Fibroblast of lung (primary cell): ENCODE measurements around the gene YWHAG. TPM values are rescaled to one million over a fixed set of nuclear protein-coding genes. Genes with fewer than 3 reads are reported as not detected.
A peak's percentile ranks its signal among the peaks of the same experiment; 100 is the strongest.
"Not testable (repeated sequence)": the region's sequence is repeated elsewhere in the genome, so short reads cannot be mapped to it uniquely, and the experiment has no call there.

ENCODE experiments used
- DNase-seq, 2 donors: peaks; one replicate each; pipeline versions ENCODE4 v3.0.0 to v3.0.0-alpha.2; 2010; ENCODE audit warnings: low read depth in 2 of 2
- H2AFZ ChIP-seq: 2 replicates; pipeline ENCODE4 v1.5.1; 2012; ENCODE audit warnings: low read length, control low read depth, inconsistent platforms
- H3K27ac ChIP-seq: 2 replicates; pipeline ENCODE4 v1.5.1; 2011; ENCODE audit warnings: low read length, control low read depth; ENCODE audit not compliant: insufficient read depth
- H3K27me3 ChIP-seq: 2 replicates; pipeline ENCODE4 v1.5.1; 2011; ENCODE audit warnings: mild to moderate bottlenecking, low read length; ENCODE audit not compliant: control insufficient read depth, insufficient read depth
- H3K36me3 ChIP-seq: 2 replicates; pipeline ENCODE4 v1.5.1; 2011; ENCODE audit warnings: low read length; ENCODE audit not compliant: control insufficient read depth, insufficient read depth
- H3K4me1 ChIP-seq: 2 replicates; pipeline ENCODE4 v1.5.1; 2011; ENCODE audit warnings: low read length; ENCODE audit not compliant: control insufficient read depth, insufficient read depth; ENCODE audit errors: extremely low read depth
- H3K4me2 ChIP-seq: 2 replicates; pipeline ENCODE4 v1.5.1; 2011; ENCODE audit warnings: low read length, control low read depth; ENCODE audit not compliant: insufficient read depth; ENCODE audit errors: extremely low read depth
- H3K4me3 ChIP-seq, 4 experiments: fragments of 200-600 bp in 1 of 4; sonication (generic) in 1 of 4; replicated peaks in 1 of 4; 2 replicates each; pipeline ENCODE4 v1.5.1; 2011 to 2016; ENCODE audit warnings: low read length in 4 of 4, low read depth in 3 of 4, mild to moderate bottlenecking in 3 of 4, control low read depth in 2 of 4, inconsistent platforms in 1 of 4, mixed read lengths in 1 of 4; ENCODE audit not compliant: insufficient read depth in 1 of 4; ENCODE audit errors: control extremely low read depth in 1 of 4
- H3K79me2 ChIP-seq: 2 replicates; pipeline ENCODE4 v1.5.1; 2012; ENCODE audit warnings: mild to moderate bottlenecking, low read length, inconsistent platforms; ENCODE audit not compliant: control insufficient read depth, insufficient read depth
- H3K9ac ChIP-seq: 2 replicates; pipeline ENCODE4 v1.5.1; 2011; ENCODE audit warnings: mild to moderate bottlenecking, low read length, control low read depth; ENCODE audit not compliant: insufficient read depth
- H3K9me3 ChIP-seq: 2 replicates; pipeline ENCODE4 v1.5.1; 2012; ENCODE audit warnings: low read depth, low read length; ENCODE audit not compliant: control insufficient read depth, insufficient read depth
- H4K20me1 ChIP-seq: 2 replicates; pipeline ENCODE4 v1.5.1; 2011; ENCODE audit warnings: low read length; ENCODE audit not compliant: control insufficient read depth, insufficient read depth; ENCODE audit errors: extremely low read depth
- CTCF ChIP-seq, 2 donors: IDR thresholded peaks in 1 of 2; conservative IDR thresholded peaks in 1 of 2; 1 replicate in 1 of 2; 2 replicates in 1 of 2; pipeline ENCODE4 v1.5.1; 2011 to 2012; ENCODE audit warnings: low read length in 2 of 2, control low read depth in 1 of 2, inconsistent platforms in 1 of 2, low read depth in 1 of 2, mild to moderate bottlenecking in 1 of 2
- EZH2 ChIP-seq: IDR thresholded peaks from 2 replicates; pipeline ENCODE4 v1.5.1; 2012; ENCODE audit warnings: low read length, control low read depth, mild to moderate bottlenecking; ENCODE audit errors: missing control alignments
- polyA plus RNA-seq, 2 donors: library from polyadenylated mRNA; depleted of rRNA in 1 of 2; stranded (reverse) in 1 of 2; unstranded in 1 of 2; fragments of >200 nt; gene quantifications; 2 replicates each; pipeline ENCODE4 v1.2.1, GENCODE V29; 2011 to 2012; ENCODE audit warnings: missing spikeins in 1 of 2
- total RNA-seq: library from RNA; depleted of rRNA; stranded (reverse); fragments of >200 nt; gene quantifications from 2 replicates; pipeline ENCODE4 v1.2.1, GENCODE V29; 2014

Gene YWHAG
- total and polyA plus RNA-seq, 2 donors (not counting 1 experiment from before 2014, with no cell fraction given) = 68.4 to 80.4 TPM

- Histone ChIP-seq H3K27ac (peak overlapping the region; percentile 13), H3K9me3 (no peaks in the 10 kb centered on the region), H3K9ac (no peak overlapping the region), H3K27me3 (no peaks in the 10 kb centered on the region), H3K4me2 (no peak overlapping the region), H3K79me2 (no peaks in the 10 kb centered on the region), H4K20me1 (no peaks in the 10 kb centered on the region), H3K4me1 (peaks cover 22% of the 10 kb centered on the region), H3K36me3 (no peaks in the 10 kb centered on the region), H3K4me3 (no peak overlapping the region), H2AFZ (no peak overlapping the region)
- DNase-seq = peak; percentile 89 to 91
- TF ChIP-seq CTCF (conservative IDR thresholded peaks at IDR 0.05 in 1 of 2, IDR thresholded peaks at IDR 0.05 in 1 of 2; ENCODE audit: low read depth in 1 of 2, low read length in 2 of 2) (no peak), EZH2 (no peak)
These were observed 61.7 kb downstream of the YWHAG start for GRCh38 chr7:76296743-76297740.

GRCh38 chr7:76294344-76295024, 64.3 kb downstream of the YWHAG start:
- Histone ChIP-seq H3K4me1 (peaks cover 30% of the 10 kb centered on the region), H3K4me2 (peak overlapping the region; percentile 93), H3K9ac (peak overlapping the region; percentile 64), H3K79me2 (no peaks in the 10 kb centered on the region), H4K20me1 (no peaks in the 10 kb centered on the region), H3K9me3 (no peaks in the 10 kb centered on the region), H2AFZ (peak overlapping the region; percentile 73), H3K27me3 (no peaks in the 10 kb centered on the region), H3K4me3 (peak overlapping the region; percentile 35 to 50 (median 39)), H3K27ac (peak overlapping the region; percentile 97), H3K36me3 (no peaks in the 10 kb centered on the region)
- DNase-seq = peak; percentile 96 to 97
- TF ChIP-seq CTCF (conservative IDR thresholded peaks at IDR 0.05 in 1 of 2, IDR thresholded peaks at IDR 0.05 in 1 of 2; ENCODE audit: low read depth in 1 of 2, low read length in 2 of 2) = no peak
- no peak for TF ChIP-seq EZH2

GRCh38 chr7:76293407-76293901, 65.3 kb downstream of the YWHAG start:
- H3K27me3 ChIP-seq = no peaks in the 10 kb centered on the region
- H3K79me2 ChIP-seq = no peaks in the 10 kb centered on the region
- H3K4me2 ChIP-seq = no peak overlapping the region
- TF ChIP-seq CTCF (conservative IDR thresholded peaks at IDR 0.05 in 1 of 2, IDR thresholded peaks at IDR 0.05 in 1 of 2; ENCODE audit: low read depth in 1 of 2, low read length in 2 of 2) (no peak), EZH2 (no peak)
- DNase-seq = no peak
- H3K9ac ChIP-seq = no peak overlapping the region
- H3K4me1 ChIP-seq = peaks cover 30% of the 10 kb centered on the region
- no peaks in the 10 kb centered on the region for H3K9me3 ChIP-seq
- H4K20me1 ChIP-seq = no peaks in the 10 kb centered on the region
- H3K4me3 ChIP-seq = no peak overlapping the region
- H3K27ac ChIP-seq = peak overlapping the region; percentile 97
- H2AFZ ChIP-seq = no peak overlapping the region
- H3K36me3 ChIP-seq = no peaks in the 10 kb centered on the region

GRCh38 chr7:76292911-76293310, 65.9 kb downstream of the YWHAG start:
- H3K36me3 ChIP-seq, DNase-seq, H3K9ac ChIP-seq, H3K9me3 ChIP-seq, H4K20me1 ChIP-seq, H3K79me2 ChIP-seq, H3K27ac ChIP-seq, H3K27me3 ChIP-seq, H2AFZ ChIP-seq, H3K4me3 ChIP-seq, H3K4me2 ChIP-seq: not testable (repeated sequence)
- peaks cover 30% of the 10 kb centered on the region for H3K4me1 ChIP-seq
